Measurements from ENCODE around the gene WEE2. TPM values are rescaled to one million over a fixed set of nuclear protein-coding genes. Genes with fewer than 3 reads are reported as not detected.
"Not testable (repeated sequence)": the region's sequence is repeated elsewhere in the genome, so short reads cannot be mapped to it uniquely, and the experiment has no call there.

Gene WEE2
- total RNA-seq, 1 experiment from 2014 or later, result not detected

DNA sequence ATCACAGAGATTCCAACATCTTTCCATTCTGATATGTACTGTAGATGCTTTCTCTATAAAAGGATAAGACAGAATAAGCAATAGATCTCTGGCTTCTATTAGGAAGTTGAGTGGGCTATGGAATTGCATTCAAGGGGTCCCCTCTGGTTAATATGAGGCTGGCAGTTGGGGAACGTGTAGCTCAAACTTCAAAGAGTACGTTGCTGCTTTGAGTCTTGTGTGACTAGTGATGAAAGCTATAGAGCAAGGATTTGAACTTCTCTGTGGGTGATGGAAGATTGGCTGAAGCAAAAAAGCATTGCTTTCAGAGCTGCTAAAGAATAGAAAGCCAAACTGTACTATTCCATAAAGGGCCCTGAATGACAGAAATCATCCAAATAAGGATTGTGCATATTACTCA is 6.4 kb downstream of the WEE2 start:
- no peak for DNase-seq (ENCODE audit: low spot score)

DNA sequence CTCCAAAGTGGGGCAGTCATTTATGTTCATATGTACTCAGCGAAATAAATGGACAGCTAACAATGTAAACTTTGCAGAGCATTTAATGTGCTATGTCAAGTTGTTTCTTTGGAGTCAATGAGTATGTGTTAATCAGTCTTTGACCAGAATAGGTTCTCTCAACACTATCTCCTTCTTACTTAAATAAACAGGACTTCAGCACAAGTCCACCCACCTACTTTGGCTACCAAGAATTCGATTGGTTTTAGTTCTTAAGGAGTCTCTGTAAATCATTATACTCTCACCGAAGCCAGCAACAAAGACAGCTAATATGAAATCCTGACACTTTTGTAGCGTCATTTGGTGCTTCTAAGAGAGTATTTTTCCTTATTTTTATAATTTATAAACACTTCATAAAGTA is 6.9 kb downstream of the WEE2 start:
- no peak for DNase-seq (ENCODE audit: low spot score)

DNA sequence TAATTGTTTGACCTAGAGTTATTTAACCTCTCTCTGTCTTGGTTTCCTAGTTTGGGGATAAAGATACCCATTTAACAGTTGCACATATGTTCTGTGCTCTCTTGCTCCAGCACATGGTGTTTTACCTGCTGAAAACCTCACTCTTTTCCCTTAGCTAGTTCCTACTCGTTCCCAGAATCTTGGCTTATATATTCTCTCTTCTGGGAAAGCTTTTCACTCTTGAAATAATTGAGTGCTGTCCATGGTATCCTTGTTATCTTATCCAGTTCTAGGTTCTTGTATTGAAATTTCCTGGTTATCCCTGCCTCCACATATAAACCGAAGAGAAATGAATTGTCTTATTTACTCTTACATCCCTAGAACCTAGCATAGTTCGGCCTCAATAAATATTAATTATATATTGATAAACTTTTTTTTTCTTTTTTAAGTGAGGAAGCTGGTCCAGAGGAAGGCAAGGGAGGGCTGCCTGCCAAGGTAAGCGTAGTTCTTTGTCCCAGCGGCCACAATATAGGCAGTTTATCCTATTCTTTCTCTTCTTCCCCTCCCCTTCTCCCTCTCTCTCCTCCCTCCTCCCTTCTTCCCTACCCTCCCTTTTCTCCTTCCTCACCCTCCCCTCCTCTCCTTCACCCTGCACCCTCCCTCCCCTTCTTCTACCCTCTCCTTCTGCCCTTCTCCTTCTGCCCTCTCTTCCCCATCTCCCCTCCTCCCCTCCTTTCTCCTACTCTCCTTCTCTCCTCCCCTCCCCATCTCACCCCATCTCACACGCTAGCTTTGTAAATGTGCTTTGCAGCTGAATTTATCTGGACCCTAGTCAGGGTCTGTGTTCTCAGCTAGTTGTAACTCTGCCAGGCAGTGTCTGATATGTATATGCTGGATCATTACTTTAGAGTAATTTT is 7.9 kb downstream of the WEE2 start:
- no peak for DNase-seq (ENCODE audit: low spot score)

DNA sequence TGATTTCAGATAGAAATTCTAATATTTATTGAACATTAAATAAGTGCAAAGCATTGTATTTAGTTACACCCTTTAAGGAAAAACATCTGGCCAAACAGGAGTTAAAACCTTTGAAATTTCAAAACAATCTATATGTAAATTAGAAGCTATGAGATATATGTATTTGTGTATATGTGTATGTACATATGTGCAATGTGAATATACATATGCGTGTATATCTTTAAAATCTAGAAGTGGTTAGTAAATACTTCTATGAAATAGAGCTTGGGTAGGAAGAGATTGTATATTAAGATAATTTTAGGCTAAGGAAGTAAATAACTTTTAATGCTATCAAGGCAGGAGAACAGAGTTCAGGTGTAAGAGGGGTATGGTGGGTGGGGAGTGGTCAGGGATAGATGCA is 9.3 kb downstream of the WEE2 start:
- DNase-seq (ENCODE audit: low spot score), result no peak

DNA sequence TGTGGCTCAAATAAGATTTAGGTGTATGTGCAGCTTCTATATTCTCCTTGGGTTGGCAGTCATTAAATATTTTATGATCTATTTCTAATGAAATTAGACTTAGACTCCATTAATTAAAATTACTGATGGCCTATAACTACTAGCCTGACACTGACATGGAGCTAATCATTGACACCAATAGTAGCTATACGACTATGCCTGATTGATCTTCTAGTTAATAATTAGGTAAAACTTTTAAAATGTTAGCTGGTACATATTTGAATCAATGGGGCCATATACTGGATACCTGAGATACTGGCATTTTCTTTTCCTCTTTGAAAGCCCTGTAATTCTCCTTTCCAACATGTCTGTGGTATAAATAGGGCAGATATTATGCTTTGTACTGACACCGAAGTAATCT is 14.4 kb downstream of the WEE2 start:
- DNase-seq (ENCODE audit: low spot score), result no peak

DNA sequence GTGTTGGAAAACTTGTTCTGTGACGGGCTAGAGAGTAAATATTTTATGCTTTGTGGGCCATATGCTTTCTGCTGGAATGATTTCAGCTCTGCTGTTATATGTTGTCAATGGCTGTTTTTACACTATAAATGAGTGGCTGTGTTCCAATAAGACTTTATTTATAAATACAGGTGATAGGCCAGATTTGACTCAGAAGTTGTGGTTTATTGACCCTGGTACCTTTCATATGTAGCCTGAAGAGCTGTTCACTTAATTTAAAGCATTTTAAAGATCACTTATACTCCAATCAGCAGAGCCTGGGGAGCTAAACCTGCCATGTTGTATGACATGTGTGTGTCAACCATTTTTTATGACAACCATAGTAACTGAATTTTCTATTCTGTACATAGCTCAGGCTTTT is 20.9 kb downstream of the WEE2 start:
- no peak for DNase-seq (ENCODE audit: low spot score)

DNA sequence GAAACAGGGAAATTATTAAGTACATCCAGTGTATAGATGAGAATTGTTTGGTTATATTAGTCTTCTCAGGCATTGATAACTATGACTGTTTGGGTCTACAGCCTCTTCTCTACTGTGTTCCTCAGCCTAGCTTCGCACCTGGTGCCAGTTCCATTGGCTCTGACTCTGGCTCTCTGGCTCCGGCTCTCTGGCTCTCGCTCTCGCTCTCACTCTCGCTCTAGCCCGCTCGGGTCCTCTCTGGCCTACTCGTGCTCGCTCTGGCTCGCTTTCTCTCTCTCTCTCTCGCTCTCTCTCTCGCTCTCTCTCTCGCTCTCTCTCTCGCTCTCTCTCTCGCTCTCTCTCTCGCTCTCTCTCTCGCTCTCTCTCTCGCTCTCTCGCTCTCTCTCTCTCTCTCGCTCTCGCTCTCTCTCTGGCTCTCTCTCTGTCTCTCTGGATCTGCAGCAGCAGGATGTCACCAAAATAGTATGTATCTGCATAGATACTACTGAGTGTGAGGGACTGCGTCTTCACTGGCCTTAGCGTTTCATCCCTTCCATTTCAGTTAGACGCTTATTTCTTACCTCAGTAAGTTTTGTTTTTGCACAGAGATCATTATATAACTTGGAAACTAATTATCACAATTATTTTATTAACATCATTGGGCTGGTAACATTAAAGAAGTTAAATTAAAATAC is 23.5 kb downstream of the WEE2 start:
- no peak for DNase-seq (ENCODE audit: low spot score)

DNA sequence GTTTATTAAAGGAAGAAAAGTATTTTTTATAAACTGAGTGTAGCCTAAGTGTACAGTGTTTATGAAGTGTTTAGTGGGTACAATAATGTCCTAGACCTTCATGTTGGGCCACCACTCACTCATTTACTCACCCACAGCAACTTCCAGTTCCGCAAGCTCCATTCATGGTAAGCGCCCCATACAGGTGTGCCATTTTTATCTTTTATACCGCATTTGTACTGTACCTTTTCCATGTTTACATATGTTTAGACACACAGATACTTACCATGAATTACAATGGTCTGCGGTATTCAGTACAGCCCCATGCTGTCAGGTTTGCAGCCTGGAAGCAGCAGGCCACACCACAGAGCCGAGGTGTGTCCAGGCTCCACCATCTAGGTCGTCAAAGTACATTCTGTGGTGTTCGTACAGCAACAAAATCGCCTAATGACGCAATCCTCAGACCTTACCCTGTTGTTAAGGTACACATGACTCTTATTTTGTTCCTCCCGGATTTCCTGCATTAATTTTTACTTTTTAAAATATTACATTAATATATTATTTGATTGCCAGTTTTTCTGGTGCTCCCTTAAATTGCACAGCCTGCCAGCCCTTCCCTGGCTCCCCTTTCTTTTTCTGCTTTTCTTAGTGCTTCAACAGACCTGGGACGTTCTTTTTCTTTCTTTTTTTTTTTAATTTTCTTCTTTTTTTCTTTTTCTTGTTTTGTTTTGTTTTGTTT is 29.1 kb downstream of the WEE2 start:
- peak; percentile 24 for DNase-seq (ENCODE audit: low spot score)

DNA sequence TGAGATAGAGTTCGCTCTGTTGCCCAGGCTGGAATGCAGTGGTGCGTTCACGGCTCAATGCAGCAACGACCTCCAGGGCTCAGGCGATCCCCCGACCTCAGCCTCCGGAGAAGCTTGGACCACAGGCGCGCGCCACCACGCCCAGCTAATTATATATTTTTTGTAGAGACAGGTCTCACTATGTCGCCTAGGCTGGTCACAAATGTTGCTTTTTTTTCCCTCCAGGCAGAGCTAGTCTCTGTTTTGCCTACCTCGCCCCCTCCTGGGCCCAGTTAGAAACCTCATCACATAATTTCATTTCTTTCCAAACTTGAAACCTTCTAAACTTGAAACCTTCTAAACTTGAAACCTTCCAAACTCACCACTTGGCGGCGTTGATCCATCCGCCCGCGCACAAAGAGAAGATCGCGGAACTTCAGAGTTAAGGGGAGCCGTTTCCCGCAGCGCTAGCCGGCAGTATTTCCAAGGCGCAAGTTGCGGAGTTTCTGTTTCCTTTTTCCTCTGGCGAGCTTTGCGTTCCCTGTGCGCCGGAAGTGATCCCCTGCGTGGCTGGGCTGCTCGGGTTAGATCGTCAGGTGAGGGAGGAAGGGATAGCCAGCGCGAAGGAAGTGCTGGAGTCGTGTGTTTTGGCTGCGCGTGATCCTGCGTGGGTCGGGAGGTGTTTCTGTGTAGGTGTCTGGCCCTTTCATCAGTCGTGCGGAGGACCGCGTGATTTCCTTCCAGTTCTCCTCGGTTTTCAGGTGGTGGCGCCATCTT is 29.9 kb downstream of the WEE2 start, which contains the start of gene SSBP1:
SSBP1 (plus strand) TSS at position 523 of the 756 bp plus-strand sequence. CDS start 809 bp downstream, outside the sequence.
- DNase-seq (ENCODE audit: low spot score), result peak; percentile 96

DNA sequence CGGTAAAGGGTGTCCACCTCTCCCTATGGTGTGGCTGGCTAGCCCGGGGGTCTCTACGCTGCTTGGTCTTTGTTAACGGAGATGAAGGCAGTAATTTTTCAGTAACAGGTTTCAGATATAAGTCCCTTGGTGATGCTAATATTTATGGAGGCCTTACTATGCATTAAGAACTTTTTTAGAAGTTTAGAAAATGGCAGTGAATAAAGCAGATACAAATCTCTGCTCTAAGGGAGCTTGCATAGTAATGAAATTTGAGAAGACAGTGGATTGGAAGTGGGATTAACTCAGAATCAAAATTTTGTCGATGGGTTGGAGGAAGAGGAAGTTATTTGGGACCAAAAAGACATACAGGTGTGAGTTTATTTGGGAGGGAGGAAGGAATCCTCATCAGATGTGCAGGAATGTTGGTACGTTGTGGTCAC is 30.4 kb downstream of the WEE2 start:
- DNase-seq (ENCODE audit: low spot score), result no peak

DNA sequence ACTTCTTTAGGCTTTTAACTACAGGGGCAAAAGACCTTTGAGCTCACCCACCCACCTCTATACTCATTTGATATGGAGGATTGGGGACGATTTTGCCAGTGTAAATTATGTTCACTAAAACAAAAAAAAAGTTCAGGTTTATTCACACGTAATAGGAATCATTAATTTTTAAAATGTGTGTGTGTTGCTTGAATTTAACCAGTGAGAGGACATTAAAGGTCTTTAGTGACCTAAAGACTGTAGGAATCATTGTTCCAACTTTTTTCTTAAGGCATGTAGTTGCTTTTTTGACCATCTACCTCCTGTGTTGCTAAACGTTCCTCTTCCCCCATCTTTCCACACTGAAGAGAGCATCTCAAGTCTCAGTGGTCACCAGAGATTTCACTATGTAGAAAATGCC is 31.1 kb downstream of the WEE2 start:
- DNase-seq (ENCODE audit: low spot score), result no peak

DNA sequence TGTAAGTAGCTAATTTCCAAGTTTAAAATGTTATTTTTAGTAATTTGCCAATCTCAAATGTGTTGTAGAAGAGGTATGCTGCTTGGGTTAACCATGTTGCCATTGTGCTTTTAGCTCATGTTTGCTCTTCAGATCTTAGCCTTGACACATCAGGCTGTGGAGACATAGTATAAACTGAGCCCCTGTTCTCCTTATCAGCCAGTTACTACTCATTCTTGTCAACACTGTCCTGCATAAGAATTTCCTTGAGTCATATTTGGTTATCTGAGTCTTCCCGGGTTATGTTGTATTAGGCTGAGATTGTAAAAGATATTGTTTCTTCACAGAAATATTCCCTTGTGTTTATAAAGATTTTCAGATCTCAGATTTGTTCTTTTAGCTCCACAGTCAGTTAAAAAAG is 34.1 kb downstream of the WEE2 start:
- DNase-seq (ENCODE audit: low spot score), result no peak

DNA sequence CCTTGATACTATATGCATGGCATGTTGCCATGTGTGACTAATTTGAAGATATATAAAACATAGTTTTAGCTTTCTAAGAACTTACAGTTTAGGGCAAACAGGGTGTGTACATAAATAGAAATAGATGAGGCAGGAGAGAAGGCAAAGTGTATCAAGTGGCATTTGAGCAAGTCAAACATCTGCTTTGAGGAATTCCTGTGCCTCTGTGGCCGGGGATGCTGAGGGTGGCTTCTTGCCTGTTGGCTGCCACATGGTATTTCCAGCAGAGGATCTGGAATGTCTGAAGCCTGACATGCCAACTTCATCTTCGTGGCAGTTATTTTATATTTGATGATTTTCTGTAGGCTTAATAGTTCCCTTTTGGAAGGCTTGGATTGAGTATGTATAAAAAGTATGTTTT is 36.0 kb downstream of the WEE2 start:
- no peak for DNase-seq (ENCODE audit: low spot score)

DNA sequence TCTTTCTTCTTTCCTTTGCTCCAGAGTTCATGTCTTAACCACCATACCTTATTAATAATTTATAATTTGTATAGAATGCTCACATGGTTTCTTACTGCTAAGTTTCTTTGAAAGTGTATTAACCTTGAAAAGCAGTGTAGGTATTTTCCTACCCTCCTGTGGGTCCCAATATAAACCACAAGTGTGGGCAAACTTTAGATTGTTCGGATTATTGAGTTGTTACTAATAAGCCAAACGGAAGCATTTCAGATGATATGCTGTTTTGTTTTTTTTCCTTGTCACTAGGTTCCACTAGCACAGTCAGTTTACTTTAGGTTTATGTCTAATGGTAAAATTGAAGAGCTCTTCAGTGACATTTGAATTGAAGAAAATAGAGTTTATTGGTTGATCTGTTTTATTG is 40.2 kb downstream of the WEE2 start:
- DNase-seq (ENCODE audit: low spot score), result no peak

DNA sequence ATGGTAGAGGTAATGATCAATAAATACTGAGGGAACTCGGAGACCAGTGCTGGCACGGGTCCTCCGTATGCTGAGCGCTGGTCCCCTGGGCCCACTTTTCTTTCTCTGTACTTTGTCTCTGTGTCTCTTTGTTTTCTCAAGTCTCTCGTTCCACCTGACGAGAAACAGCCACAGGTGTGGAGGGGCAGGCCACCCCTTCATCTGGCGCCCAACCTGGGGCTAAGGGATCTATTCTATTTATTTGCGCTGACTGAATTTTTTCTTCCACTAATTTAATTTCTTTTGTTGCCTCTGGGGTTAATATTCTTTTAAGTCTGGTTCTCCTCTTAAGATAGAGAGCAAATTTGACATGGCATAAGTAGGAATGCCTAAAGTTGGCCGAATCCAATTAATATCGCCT is 43.8 kb downstream of the WEE2 start:
- DNase-seq (ENCODE audit: low spot score), result not testable (repeated sequence)

DNA sequence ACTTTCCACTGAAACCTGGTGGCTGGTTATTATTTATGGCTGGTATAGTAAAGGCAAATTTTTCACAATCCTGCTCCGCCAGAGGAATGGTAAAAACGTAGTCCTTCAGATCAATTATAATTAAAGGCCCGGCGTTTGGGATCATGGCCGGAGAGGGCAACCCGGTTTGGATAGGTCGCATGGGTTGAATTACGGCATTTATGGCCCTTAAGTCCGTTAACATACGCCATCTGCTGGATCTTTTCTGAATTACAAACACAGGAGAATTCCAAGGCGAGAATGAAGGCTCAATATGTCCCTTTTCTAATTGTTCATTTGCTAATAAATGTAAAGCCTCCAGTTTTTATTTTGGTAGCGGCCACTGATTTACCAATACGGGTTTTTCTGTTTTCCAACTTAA is 44.5 kb downstream of the WEE2 start:
- DNase-seq (ENCODE audit: low spot score), result no peak

DNA sequence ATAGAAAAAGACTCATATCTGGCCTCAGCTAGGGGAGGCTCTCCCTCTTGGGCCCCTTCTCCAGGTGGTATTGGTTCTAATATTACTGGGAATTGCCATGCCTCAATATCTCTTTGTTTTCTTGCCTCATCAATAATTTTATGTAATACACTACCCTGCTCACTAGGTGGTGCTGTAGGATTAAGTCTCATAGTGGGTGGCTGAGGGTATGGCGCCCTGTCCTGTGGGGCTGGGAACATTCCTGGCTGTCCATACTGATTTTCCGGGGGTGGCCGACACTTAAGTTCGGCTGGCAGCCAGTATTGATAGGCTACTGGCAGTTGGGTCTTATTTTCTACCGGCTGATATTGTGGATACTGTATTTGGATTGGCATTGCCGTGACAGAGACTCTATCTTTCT is 46.8 kb downstream of the WEE2 start:
- DNase-seq (ENCODE audit: low spot score), result peak; percentile 32

DNA sequence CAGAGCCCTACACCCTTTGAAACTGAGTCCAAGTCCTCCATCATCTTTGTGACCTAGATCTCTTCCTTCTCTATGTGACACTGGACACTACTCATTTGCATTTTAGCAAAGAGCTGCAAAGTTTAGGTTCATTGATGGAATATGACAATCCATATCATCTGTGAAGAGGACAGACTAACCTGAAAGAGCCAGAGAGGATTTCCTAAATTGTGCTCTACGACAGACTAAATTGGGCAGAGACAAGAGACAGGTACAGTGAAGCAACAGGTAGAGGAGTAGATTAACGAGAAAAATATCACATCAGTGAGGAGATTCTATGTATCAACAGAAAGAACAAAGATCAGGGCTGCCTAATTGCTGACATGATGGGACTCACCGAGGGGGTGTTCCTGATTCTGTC is 55.6 kb downstream of the WEE2 start, which contains the start of gene TAS2R3:
TAS2R3 (plus strand) TSS at position 301 of the 400 bp plus-strand sequence; CDS start at position 363, 62 bp downstream.
- no peak for DNase-seq (ENCODE audit: low spot score)

DNA sequence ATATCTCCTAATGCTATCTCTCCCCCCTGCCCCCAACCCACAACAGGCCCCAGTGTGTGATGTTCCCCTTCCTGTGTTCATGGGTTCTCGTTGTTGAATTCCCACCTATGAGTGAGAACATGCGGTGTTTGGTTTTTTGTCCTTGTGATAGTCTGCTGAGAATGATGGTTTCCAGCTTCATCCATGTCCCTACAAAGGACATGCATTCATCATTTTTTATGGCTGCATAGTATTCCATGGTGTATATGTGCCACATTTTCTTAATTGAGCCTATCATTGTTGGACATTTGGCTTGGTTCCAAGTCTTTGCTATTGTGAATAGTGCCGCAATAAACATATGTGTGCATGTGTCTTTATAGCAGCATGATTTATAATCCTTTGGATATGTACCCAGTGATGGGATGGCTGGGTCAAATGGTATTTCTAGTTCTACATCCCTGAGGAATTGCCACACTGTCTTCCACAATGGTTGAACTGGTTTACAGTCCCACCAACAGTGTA is 62.0 kb downstream of the WEE2 start:
- DNase-seq (ENCODE audit: low spot score), result not testable (repeated sequence)

DNA sequence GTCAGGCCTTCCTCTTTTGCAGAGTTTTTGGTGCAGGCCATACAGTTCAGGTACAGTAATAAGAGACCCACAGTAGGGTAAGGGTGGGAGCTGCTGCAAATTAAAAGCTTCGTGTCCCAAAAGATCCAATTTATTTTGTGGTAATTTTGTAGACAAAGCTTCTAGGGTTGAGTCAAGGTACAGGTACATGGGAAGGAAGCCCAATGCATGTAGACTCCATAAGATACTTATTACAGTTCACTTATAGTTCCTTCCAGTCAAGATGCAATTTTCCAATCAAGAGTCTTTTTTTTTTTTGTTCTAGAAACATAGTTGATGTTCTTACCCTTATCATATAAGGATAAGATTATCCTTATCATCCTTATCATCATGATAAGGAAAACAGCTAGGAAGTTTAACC is 68.2 kb downstream of the WEE2 start, which contains the start of gene TAS2R4:
TAS2R4 (plus strand) TSS at position 301 of the 400 bp plus-strand sequence. CDS start 1,815 bp downstream, outside the sequence.
- DNase-seq (ENCODE audit: low spot score), result no peak
